MM.1S (cell line): Measurements from ENCODE around the gene HIPK2.

Experiments
- CTCF ChIP-seq: fragments of 300-600 bp; sonication (generic); IDR thresholded peaks from 2 replicates; pipeline ENCODE4 v1.5.1; 2016; ENCODE audit warnings: antibody characterized with exemption, low read length, mixed read lengths
- EZH2 ChIP-seq: fragments of 300-600 bp; sonication (generic); optimal IDR thresholded peaks from 2 replicates; pipeline ENCODE3; 2017; ENCODE audit warnings: low read depth, mild to moderate bottlenecking, antibody characterized with exemption, low read length, mixed read lengths

- no peak for TF ChIP-seq CTCF
- no peak for TF ChIP-seq EZH2
Measured at GRCh38 chr7:139718859-139719258, 58.9 kb downstream of the HIPK2 start.
